K562 (cell line): ENCODE data around the gene NLRP9. TPM values are rescaled to one million over a fixed set of nuclear protein-coding genes. Genes with fewer than 3 reads are reported as not detected.

Source experiments
- BMI1 ChIP-seq: fragments of 150-350 bp; IDR thresholded peaks from 2 replicates; pipeline ENCODE4 v1.6.1; 2014; ENCODE audit warnings: low read length
- CEBPB ChIP-seq: fragments of 450-650 bp; IDR thresholded peaks from 2 replicates; pipeline ENCODE4 v1.6.1; 2016; ENCODE audit warnings: missing genetic modification characterization, missing compliant biosample characterization
- FOXM1 ChIP-seq, 2 experiments: fragments of 450-650 bp in 1 of 2; sonication (generic) in 1 of 2; formaldehyde crosslinking in 1 of 2; IDR thresholded peaks; 2 replicates each; pipeline versions ENCODE4 v1.6.1 to v1.9.0; 2017 to 2022; ENCODE audit warnings: low read depth in 2 of 2, mild to moderate bottlenecking in 2 of 2, missing genetic modification reagents in 1 of 2, moderate library complexity in 1 of 2
- HCFC1 ChIP-seq: IDR thresholded peaks from 2 replicates; pipeline ENCODE4 v1.6.1; 2012; ENCODE audit warnings: low read depth, low read length, improper control_type of control experiment
- KLF10 ChIP-seq: fragments of 250-450 bp; sonication (Bioruptor Pico); IDR thresholded peaks from 2 replicates; pipeline ENCODE4 v1.6.1; 2021; ENCODE audit warnings: matching md5 sums
- L3MBTL2 ChIP-seq: fragments of 450-650 bp; IDR thresholded peaks from 2 replicates; pipeline ENCODE4 v1.6.1; 2016; ENCODE audit warnings: mild to moderate bottlenecking, moderate library complexity
- NR3C1 ChIP-seq: sonication (generic); formaldehyde crosslinking; IDR thresholded peaks from 2 replicates; pipeline ENCODE4 v1.8.1; 2022; ENCODE audit warnings: missing genetic modification reagents
- RBM15 ChIP-seq: fragments of 200-400 bp; formaldehyde crosslinking; IDR thresholded peaks from 2 replicates; pipeline ENCODE4 v1.6.1; 2018; ENCODE audit warnings: mild to moderate bottlenecking, low read length, moderate library complexity; ENCODE audit not compliant: insufficient read depth
- YY1 ChIP-seq, 3 experiments: IDR thresholded peaks; 2 replicates each; pipeline ENCODE4 v1.6.1; 2011; ENCODE audit warnings: low read length in 2 of 3, mild to moderate bottlenecking in 2 of 3, moderate library complexity in 2 of 3, borderline replicate concordance in 1 of 3, control low read depth in 1 of 3, low read depth in 1 of 3; ENCODE audit not compliant: insufficient read depth in 3 of 3, insufficient replicate concordance in 2 of 3, control insufficient read depth in 1 of 3, insufficient read length in 1 of 3; ENCODE audit errors: extremely low read depth in 1 of 3
- ZNF184 ChIP-seq: sonication (generic); formaldehyde crosslinking; IDR thresholded peaks from 2 replicates; pipeline ENCODE4 v1.5.0; 2020; ENCODE audit warnings: missing genetic modification reagents
- ZNF316 ChIP-seq: fragments of 450-650 bp; IDR thresholded peaks from 2 replicates; pipeline ENCODE4 v1.6.1; 2016
- ZSCAN32 ChIP-seq: fragments of 450-650 bp; formaldehyde crosslinking; IDR thresholded peaks from 2 replicates; pipeline ENCODE4 v1.4.0; 2020; ENCODE audit warnings: mild to moderate bottlenecking, moderate library complexity
- polyA plus RNA-seq, 8 experiments: library from polyadenylated mRNA; depleted of rRNA in 4 of 8; stranded (reverse) in 5 of 8; unstranded in 3 of 8; fragments of >200 nt; fragmentation: Nextera tagmentation in 2 of 8; fragmentation: Illumina TruSeq in 1 of 8; extraction: Ambion mirVana in 2 of 8; extraction: Trizol in 1 of 8; gene quantifications; 2 replicates each; pipeline versions ENCODE4 v1.2.1 to v1.2.3, GENCODE V29; 2011 to 2014; ENCODE audit warnings: inconsistent platforms in 1 of 8, missing spikeins in 1 of 8
- total RNA-seq, 7 experiments: library from RNA; depleted of rRNA in 6 of 7; stranded (reverse); fragments of >200 nt in 6 of 7; fragmentation: Illumina TruSeq in 2 of 7; extraction: Trizol in 2 of 7; gene quantifications; 2 replicates each; pipeline versions ENCODE4 v1.2.1 to v1.2.3, GENCODE V29; 2011 to 2021; ENCODE audit warnings: low replicate concordance in 1 of 7
- TF ChIP-seq, protein P1 (sequence below): fragments of 450-650 bp; formaldehyde crosslinking; IDR thresholded peaks from 2 replicates; pipeline ENCODE4 v1.4.0; 2022; ENCODE audit warnings: missing genetic modification characterization
- TF ChIP-seq, protein P2 (sequence below): fragments of 250-450 bp; sonication (Bioruptor Pico); IDR thresholded peaks from 2 replicates; pipeline ENCODE4 v1.8.0; 2022; ENCODE audit warnings: moderate library complexity, mild to moderate bottlenecking, inconsistent platforms
- TF ChIP-seq, protein P3 (sequence below): sonication (generic); formaldehyde crosslinking; IDR thresholded peaks from 2 replicates; pipeline ENCODE4 v1.8.1; 2023; ENCODE audit warnings: mild to moderate bottlenecking, missing genetic modification reagents
- TF ChIP-seq, protein P4 (sequence below): fragments of 450-650 bp; IDR thresholded peaks from 2 replicates; pipeline ENCODE4 v1.6.1; 2018; ENCODE audit warnings: mild to moderate bottlenecking, low read depth; ENCODE audit not compliant: partially characterized antibody
- TF ChIP-seq, protein P5 (sequence below): sonication (generic); formaldehyde crosslinking; IDR thresholded peaks from 2 replicates; pipeline ENCODE4 v1.8.1; 2022; ENCODE audit warnings: missing genetic modification reagents

Gene NLRP9
- total and polyA plus RNA-seq, 9 of the 15 experiments (the other 6 are each of a cell fraction or from before 2014, with no cell fraction given) = not detected

DNA sequence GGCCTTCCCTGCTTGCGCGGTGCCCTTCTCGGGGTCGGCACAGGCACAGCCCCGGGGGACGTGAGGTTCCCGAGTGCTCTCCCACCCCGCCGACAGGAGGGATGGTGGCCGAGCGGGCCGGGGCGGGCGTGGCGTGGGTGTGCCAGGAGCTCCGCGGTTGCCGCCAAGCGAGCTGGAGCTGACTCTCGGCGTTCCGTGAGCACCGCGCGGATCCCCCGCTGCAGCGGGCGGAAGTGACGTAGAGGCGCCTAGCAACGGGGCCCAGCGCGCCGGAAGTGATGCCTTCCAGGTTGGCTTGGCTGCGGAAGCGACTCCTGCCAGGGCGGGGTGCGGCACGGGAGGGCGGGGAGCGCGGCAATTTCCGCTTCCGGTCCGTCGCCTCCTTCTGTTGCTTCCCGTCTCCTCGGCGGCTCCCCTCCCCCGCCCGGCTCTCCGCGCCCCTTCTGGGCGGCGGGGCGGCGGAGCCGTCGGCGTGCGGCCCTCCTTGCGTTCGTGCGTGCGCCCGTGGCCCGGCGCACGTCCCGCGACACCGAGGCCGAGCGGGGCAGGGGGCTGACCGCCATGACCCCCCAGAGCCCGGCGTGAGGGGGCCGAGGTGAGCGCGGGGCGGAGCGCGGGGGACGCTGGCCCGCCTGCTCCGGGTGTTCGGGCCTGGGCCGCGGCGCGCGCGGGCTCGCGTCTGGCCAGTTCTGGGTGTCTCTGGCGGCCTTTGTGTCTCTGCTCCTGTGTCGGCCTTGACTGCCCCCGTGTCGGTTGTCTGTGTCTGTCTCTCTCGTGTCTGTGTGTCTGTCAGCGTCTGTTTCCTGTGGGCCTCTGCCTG, 63.2 kb downstream of the NLRP9 start, which contains the start of gene EPN1 (continued):
- TF ChIP-seq, protein P1, sequence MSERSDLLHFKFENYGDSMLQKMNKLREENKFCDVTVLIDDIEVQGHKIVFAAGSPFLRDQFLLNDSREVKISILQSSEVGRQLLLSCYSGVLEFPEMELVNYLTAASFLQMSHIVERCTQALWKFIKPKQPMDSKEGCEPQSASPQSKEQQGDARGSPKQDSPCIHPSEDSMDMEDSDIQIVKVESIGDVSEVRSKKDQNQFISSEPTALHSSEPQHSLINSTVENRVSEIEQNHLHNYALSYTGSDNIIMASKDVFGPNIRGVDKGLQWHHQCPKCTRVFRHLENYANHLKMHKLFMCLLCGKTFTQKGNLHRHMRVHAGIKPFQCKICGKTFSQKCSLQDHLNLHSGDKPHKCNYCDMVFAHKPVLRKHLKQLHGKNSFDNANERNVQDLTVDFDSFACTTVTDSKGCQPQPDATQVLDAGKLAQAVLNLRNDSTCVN (CRISPR knock-in tag) = no peak
- TF ChIP-seq, protein P2, sequence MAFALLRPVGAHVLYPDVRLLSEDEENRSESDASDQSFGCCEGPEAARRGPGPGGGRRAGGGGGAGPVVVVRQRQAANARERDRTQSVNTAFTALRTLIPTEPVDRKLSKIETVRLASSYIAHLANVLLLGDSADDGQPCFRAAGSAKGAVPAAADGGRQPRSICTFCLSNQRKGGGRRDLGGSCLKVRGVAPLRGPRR (CRISPR knock-in tag) = no peak
- TF ChIP-seq HCFC1 = peak; percentile 81
- TF ChIP-seq L3MBTL2 = peak; percentile 48; the same call in 1 of the 2 replicates
- TF ChIP-seq, protein P3, sequence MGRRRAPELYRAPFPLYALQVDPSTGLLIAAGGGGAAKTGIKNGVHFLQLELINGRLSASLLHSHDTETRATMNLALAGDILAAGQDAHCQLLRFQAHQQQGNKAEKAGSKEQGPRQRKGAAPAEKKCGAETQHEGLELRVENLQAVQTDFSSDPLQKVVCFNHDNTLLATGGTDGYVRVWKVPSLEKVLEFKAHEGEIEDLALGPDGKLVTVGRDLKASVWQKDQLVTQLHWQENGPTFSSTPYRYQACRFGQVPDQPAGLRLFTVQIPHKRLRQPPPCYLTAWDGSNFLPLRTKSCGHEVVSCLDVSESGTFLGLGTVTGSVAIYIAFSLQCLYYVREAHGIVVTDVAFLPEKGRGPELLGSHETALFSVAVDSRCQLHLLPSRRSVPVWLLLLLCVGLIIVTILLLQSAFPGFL (CRISPR knock-in tag) = no peak
- TF ChIP-seq KLF10 (CRISPR knock-in tag) = no peak
- no peak for TF ChIP-seq ZNF316
- no peak for TF ChIP-seq ZNF184
- TF ChIP-seq, protein P4, sequence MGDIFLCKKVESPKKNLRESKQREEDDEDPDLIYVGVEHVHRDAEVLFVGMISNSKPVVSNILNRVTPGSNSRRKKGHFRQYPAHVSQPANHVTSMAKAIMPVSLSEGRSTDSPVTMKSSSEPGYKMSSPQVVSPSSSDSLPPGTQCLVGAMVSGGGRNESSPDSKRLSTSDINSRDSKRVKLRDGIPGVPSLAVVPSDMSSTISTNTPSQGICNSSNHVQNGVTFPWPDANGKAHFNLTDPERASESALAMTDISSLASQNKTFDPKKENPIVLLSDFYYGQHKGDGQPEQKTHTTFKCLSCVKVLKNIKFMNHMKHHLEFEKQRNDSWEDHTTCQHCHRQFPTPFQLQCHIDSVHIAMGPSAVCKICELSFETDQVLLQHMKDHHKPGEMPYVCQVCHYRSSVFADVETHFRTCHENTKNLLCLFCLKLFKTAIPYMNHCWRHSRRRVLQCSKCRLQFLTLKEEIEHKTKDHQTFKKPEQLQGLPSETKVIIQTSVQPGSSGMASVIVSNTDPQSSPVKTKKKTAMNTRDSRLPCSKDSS = no peak
- TF ChIP-seq RBM15 = no peak
- no peak for TF ChIP-seq CEBPB (tag)
- TF ChIP-seq FOXM1 (IDR thresholded peaks at IDR 0.05; ENCODE audit: low read depth) = no peak
- TF ChIP-seq FOXM1 (CRISPR knock-in tag; IDR thresholded peaks at IDR 0.05; ENCODE audit: low read depth) = no peak
- no peak for TF ChIP-seq NR3C1
- TF ChIP-seq YY1 (IDR thresholded peaks at IDR 0.05; ENCODE audit: borderline replicate concordance in 1 of 3, control insufficient read depth in 1 of 3, extremely low read depth in 1 of 3, insufficient read depth in 3 of 3, insufficient read length in 1 of 3, insufficient replicate concordance in 2 of 3, low read depth in 1 of 3, low read length in 2 of 3) = peak in 1 of 3 experiments; percentile 5
- TF ChIP-seq, protein P5, sequence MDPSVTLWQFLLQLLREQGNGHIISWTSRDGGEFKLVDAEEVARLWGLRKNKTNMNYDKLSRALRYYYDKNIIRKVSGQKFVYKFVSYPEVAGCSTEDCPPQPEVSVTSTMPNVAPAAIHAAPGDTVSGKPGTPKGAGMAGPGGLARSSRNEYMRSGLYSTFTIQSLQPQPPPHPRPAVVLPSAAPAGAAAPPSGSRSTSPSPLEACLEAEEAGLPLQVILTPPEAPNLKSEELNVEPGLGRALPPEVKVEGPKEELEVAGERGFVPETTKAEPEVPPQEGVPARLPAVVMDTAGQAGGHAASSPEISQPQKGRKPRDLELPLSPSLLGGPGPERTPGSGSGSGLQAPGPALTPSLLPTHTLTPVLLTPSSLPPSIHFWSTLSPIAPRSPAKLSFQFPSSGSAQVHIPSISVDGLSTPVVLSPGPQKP (CRISPR knock-in tag) = no peak
- TF ChIP-seq ZSCAN32 = no peak
- TF ChIP-seq BMI1 = peak; percentile 57; the same call in 1 of the 2 replicates
